HAP-1 (cell line): Measurements from ENCODE around the gene IGSF9.
A peak's percentile ranks its signal among the peaks of the same experiment; 100 is the strongest.

Experiments used
- DNase-seq, 2 experiments: peaks; one replicate each; pipeline ENCODE4 v3.0.0-alpha.2; 2016 to 2020; ENCODE audit warnings: low spot score in 2 of 2
- H3K27me3 ChIP-seq: fragments of 250-450 bp; sonication (Bioruptor Pico); 2 replicates; pipeline ENCODE4 v1.5.1; 2020; ENCODE audit warnings: low read depth, mild to moderate bottlenecking, moderate library complexity
- H3K36me3 ChIP-seq: fragments of 250-450 bp; sonication (Bioruptor Pico); replicated peaks from 2 replicates; pipeline ENCODE4 v1.5.1; 2020; ENCODE audit warnings: mild to moderate bottlenecking
- H3K4me1 ChIP-seq: fragments of 250-450 bp; sonication (Bioruptor Pico); 2 replicates; pipeline ENCODE4 v1.5.1; 2020; ENCODE audit warnings: mild to moderate bottlenecking
- H3K4me3 ChIP-seq: fragments of 250-450 bp; sonication (Bioruptor Pico); 2 replicates; pipeline ENCODE4 v1.5.1; 2020; ENCODE audit warnings: mild to moderate bottlenecking, moderate library complexity
- H3K9me3 ChIP-seq: fragments of 250-450 bp; sonication (Bioruptor Pico); 2 replicates; pipeline ENCODE4 v1.5.1; 2020; ENCODE audit warnings: mild to moderate bottlenecking, moderate library complexity
- in situ Hi-C: fragments of 300-500 bp; cut with MboI; formaldehyde crosslinking; loops from 3 replicates; pipeline ENCODE4 v1.14.3; 2020; ENCODE audit warnings: low sequenced_read_pairs, inconsistent platforms, mixed read lengths

The IGSF9 gene

GRCh38 chr1:159947942-159948341 is 2.5 kb upstream of the IGSF9 start:
- no peaks in the 10 kb centered on the region for H3K9me3 ChIP-seq
- no peak overlapping the region for H3K4me3 ChIP-seq
- H3K4me1 ChIP-seq = peaks cover 14% of the 10 kb centered on the region
- in situ Hi-C loops = loop anchor here (25.0 kb wide), 2 partner anchors 289 to 414 kb away; partner anchors contain the start of gene NHLH1
- no peaks in the 10 kb centered on the region for H3K36me3 ChIP-seq
- no peaks in the 10 kb centered on the region for H3K27me3 ChIP-seq
- DNase-seq = no peak

GRCh38 chr1:159946242-159947187 is 1.1 kb upstream of the IGSF9 start:
- in situ Hi-C loops = loop anchor here (25.0 kb wide), 2 partner anchors 291 to 416 kb away; partner anchors contain the start of gene NHLH1
- H3K9me3 ChIP-seq = no peaks in the 10 kb centered on the region
- H3K4me3 ChIP-seq = peak overlapping the region; percentile 43
- DNase-seq = no peak
- no peaks in the 10 kb centered on the region for H3K27me3 ChIP-seq
- peaks cover 14% of the 10 kb centered on the region for H3K4me1 ChIP-seq
- H3K36me3 ChIP-seq = no peaks in the 10 kb centered on the region

- Histone ChIP-seq H3K9me3 (no peaks in the 10 kb centered on the region), H3K27me3 (no peaks in the 10 kb centered on the region), H3K4me3 (peak overlapping the region; percentile 43), H3K36me3 (no peaks in the 10 kb centered on the region), H3K4me1 (peaks cover 18% of the 10 kb centered on the region)
- no peak for DNase-seq
- in situ Hi-C loops = loop anchor here (25.0 kb wide), 2 partner anchors 292 to 417 kb away; partner anchors contain the start of gene NHLH1
Observed at GRCh38 chr1:159944623-159945455, 574 bp downstream of the IGSF9 start.

GRCh38 chr1:159943908-159944622 is 1.3 kb downstream of the IGSF9 start:
- H3K4me3 ChIP-seq = no peak overlapping the region
- H3K9me3 ChIP-seq = no peaks in the 10 kb centered on the region
- in situ Hi-C loops = loop anchor here (25.0 kb wide), 2 partner anchors 293 to 418 kb away; partner anchors contain the start of gene NHLH1
- DNase-seq = no peak
- peaks cover 21% of the 10 kb centered on the region for H3K4me1 ChIP-seq
- no peaks in the 10 kb centered on the region for H3K36me3 ChIP-seq
- H3K27me3 ChIP-seq = no peaks in the 10 kb centered on the region

- Histone ChIP-seq H3K4me1 (peaks cover 23% of the 10 kb centered on the region), H3K27me3 (no peaks in the 10 kb centered on the region), H3K36me3 (no peaks in the 10 kb centered on the region), H3K4me3 (no peak overlapping the region), H3K9me3 (no peaks in the 10 kb centered on the region)
- no peak for DNase-seq
- in situ Hi-C loops = loop anchor here (25.0 kb wide), 2 partner anchors 294 to 419 kb away; partner anchors contain the start of gene NHLH1
Observed at GRCh38 chr1:159943278-159943640, 2.2 kb downstream of the IGSF9 start.

- Histone ChIP-seq H3K4me1 (peaks cover 27% of the 10 kb centered on the region), H3K36me3 (no peaks in the 10 kb centered on the region), H3K9me3 (no peaks in the 10 kb centered on the region), H3K4me3 (no peak overlapping the region), H3K27me3 (no peaks in the 10 kb centered on the region)
- no peak for DNase-seq
- in situ Hi-C loops = loop anchor here (25.0 kb wide), 2 partner anchors 295 to 420 kb away; partner anchors contain the start of gene NHLH1
Observed at GRCh38 chr1:159942632-159943277, 2.7 kb downstream of the IGSF9 start.

GRCh38 chr1:159941591-159942560 is 3.5 kb downstream of the IGSF9 start:
- no peak for DNase-seq
- Histone ChIP-seq H3K4me1 (peaks cover 25% of the 10 kb centered on the region), H3K27me3 (no peaks in the 10 kb centered on the region), H3K36me3 (no peaks in the 10 kb centered on the region), H3K4me3 (no peak overlapping the region), H3K9me3 (no peaks in the 10 kb centered on the region)
- in situ Hi-C loops = loop anchor here (25.0 kb wide), 2 partner anchors 295 to 420 kb away; partner anchors contain the start of gene NHLH1

GRCh38 chr1:159941141-159941540 is 4.3 kb downstream of the IGSF9 start:
- DNase-seq = peak; percentile 4 to 36
- in situ Hi-C loops = loop anchor here (25.0 kb wide), 2 partner anchors 296 to 421 kb away; partner anchors contain the start of gene NHLH1
- Histone ChIP-seq H3K4me1 (peaks cover 22% of the 10 kb centered on the region), H3K27me3 (no peaks in the 10 kb centered on the region), H3K9me3 (no peaks in the 10 kb centered on the region), H3K36me3 (no peaks in the 10 kb centered on the region), H3K4me3 (no peak overlapping the region)

- Histone ChIP-seq H3K9me3 (no peaks in the 10 kb centered on the region), H3K4me3 (no peak overlapping the region), H3K27me3 (no peaks in the 10 kb centered on the region), H3K36me3 (no peaks in the 10 kb centered on the region), H3K4me1 (peaks cover 15% of the 10 kb centered on the region)
- in situ Hi-C loops = loop anchor here (25.0 kb wide), 2 partner anchors 297 to 422 kb away; partner anchors contain the start of gene NHLH1
- no peak for DNase-seq
Observed at GRCh38 chr1:159940006-159940620, 5.3 kb downstream of the IGSF9 start.

- in situ Hi-C loops = loop anchor here (5.0 to 25.0 kb wide), 4 partner anchors 68 to 423 kb away; partner anchors contain the start of genes KCNJ9 and NHLH1
Observed at GRCh38 chr1:159939678-159940002, 5.8 kb downstream of the IGSF9 start.

GRCh38 chr1:159938905-159939677 is 6.3 kb downstream of the IGSF9 start:
- in situ Hi-C loops = loop anchor here (5.0 to 25.0 kb wide), 4 partner anchors 68 to 423 kb away; partner anchors contain the start of genes KCNJ9 and NHLH1

More at GRCh38 chr1:159939678-159940002, 5.8 kb downstream of the IGSF9 start:
- Histone ChIP-seq H3K4me1 (peaks cover 12% of the 10 kb centered on the region), H3K9me3 (no peaks in the 10 kb centered on the region), H3K36me3 (no peaks in the 10 kb centered on the region), H3K27me3 (no peaks in the 10 kb centered on the region), H3K4me3 (no peak overlapping the region)
- DNase-seq = no peak

More at GRCh38 chr1:159938905-159939677, 6.3 kb downstream of the IGSF9 start:
- Histone ChIP-seq H3K36me3 (no peaks in the 10 kb centered on the region), H3K9me3 (no peaks in the 10 kb centered on the region), H3K27me3 (no peaks in the 10 kb centered on the region), H3K4me3 (no peak overlapping the region), H3K4me1 (peaks cover 12% of the 10 kb centered on the region)
- no peak for DNase-seq
